Activated CD4-positive, alpha-beta T cell treated with anti-CD3 and anti-CD28 coated beads, Interleukin-2, amount 50 U/mL, for 4 hours (primary cell): ENCODE measurements around the gene ANKRD12.

ENCODE experiments used
- DNase-seq, 2 experiments: peaks; one replicate each; pipeline ENCODE4 v3.0.0-alpha.2; 2020

The ANKRD12 gene

DNA sequence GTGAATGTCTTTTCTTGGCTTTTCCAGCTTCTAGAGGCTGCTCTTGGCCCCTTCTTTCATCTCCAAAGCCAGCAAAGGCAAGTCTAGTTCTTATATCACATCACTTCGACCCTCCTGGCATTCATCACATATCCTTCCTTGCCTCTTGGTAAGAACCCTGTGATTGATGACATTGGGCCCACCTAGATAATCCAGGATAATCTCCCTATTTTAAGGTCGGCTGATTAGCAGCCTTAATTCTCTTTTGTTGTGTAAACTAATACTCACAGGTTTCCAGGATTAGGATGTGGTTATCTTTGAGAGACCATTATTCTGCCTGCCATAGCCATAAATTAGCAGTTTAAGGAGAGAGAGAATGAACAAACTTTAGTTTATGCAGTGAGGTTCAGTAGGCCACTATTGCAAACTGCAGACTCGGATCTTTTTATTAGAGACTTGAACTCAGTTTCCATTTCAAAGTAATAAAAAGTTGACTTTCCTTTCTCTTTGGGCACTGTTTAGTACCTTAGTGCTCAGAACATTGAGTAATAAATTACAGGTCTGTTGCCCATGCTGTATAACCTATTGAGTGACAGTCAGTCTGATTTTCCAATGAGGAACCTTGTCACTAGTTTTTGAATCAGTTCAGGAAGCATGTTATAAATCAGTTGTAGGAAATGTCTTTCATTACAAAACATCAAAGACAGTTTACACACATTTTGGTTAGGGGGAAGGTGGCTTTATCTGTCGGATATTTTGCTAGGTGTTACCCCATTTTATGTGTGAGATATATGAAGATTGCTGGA is 29.6 kb upstream of the ANKRD12 start:
- no peak for DNase-seq

DNA sequence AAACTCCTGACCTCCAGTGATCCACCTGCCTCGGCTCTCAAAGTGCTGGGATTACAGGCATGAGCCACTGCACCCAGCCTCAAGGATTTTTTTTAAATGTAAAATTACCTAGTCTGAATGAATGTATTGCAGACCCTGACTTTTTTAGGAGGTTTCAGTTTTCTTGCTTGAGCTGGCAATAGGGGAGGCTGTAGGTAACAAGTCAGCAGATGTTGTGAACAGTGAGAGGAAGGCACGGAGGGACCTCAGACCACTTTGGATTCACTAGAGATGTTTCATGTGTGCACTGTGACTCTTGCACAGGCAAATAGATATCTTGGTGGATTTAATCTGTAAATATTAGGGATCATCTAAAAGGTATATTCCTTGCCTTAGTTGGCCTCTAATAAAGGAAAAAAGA is 27.7 kb upstream of the ANKRD12 start:
- no peak for DNase-seq

DNA sequence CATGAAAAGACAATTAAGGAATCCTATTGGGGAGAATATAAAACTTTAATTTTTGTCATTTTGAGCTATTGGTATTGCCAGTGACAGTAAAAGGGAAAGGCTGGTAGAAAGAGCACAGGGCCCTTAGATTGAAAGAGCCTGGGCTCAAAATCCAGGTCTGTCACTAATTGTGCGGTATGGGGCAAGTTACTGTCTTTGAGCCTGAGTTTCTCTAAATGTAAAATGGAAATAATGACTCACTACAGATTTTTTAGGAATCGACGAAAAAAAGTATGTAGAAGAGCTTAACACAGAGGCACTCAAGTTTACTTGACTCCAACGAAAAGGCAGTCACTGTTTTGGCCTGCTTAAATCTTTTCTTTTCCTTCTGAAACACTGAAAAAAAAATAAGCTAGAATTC is 27.1 kb upstream of the ANKRD12 start:
- no peak for DNase-seq

DNA sequence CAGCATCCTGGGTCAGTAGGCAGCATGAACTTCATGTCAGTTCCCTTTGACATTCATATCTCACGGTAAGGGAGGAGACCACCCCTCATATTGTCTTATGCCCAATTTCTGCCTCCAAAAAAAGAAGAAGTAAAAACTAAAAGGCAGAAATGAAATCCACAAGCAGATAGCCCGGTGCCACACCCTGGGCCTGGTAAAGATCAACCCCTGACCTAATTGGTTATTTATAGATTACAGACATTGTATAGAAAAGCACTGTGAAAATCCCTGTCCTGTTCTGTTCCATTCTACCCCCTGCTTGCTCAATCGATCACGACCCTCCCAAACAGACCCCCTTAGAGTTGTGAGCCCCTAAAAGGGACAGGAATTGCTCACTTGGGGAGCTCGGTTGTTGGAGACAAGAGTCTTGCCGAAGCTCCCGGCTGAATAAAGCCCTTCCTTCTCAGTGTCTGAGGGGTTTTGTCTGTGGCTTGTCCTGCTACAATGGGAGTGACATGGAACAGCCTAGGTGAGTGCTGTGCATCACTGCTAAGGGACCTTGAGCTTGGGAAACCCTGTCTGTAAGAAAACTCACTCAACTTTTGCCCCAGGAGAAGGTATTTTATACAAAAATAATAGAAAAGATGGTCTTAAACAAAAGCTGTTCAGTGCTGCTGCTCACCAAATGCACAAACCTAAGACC is 23.0 kb upstream of the ANKRD12 start:
- no peak for DNase-seq

DNA sequence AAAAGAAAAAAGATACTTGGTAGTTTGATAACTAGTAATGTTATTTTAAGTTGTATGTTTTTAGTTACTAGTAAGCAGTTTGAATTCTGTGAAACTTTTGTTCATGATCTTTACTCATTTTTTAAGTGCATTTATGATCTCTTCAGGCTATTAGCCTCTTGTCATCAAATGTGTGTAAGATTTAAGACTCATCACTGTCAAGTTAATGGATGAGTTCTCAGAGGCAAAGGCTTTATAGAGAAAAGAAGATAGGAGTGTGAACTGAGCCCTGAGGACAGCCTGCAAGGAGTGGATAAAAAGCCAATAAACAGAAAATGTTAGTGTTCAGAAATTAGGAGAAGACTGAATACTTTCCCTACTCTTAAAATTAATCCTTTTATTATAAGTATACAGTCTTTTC is 20.6 kb upstream of the ANKRD12 start:
- no peak for DNase-seq

DNA sequence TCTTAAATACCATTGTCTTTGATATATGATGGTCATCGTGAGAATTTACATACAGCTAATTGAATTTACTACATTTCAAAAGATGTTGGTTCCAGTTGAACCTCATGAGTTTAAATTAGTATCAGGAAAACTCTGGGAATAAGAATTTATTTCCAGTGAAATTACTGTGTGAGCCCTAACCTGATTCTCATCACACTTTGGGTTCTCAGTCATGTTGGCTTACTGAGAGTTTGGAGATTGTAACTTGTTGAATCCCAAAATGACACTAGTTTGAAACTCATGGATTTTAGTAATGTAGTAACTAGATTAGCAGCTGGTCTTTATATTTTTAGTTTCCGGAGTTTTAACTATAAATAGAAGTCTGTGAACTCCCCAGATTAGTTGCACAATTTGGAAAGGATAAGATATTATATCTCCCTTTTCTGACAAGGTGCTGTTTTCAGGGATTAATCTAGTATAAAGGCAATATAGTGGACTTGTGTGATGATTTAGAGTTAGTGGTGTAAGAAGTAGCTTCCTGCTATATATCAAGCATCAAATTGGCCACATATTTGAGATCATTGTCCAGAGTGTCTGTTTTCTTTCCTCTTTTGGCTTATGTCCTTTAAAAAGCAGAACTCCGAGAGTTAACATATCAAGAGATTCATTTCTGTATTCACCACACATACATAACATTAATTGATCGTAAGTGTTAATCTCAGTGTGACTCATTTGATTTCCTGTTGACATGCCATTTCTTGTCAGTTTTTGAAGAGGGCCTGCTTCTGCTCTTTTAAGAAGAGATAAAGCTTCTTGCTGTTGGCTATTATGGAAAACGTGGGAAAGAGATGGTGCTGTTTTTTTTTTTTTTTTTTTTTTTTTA is 18.4 kb upstream of the ANKRD12 start:
- no peak for DNase-seq

DNA sequence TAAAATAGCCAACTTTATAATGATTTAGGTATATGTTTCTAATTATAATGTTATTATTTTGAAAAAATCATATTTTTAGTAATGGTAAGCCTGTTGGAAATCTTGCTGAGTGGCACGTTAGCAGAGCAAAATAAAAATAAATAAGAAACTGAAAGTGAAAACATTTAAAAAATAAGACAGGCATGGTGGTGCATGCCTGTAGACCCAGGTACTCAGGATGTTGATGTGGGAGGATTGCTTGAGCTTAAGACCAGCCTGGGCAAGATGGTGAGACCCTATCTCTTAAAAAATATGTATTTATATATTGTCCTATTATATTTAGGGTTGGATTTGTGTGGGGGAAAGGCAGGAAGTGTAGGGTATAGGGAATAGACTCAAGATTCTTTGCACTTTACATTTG is 15.8 kb upstream of the ANKRD12 start:
- no peak for DNase-seq

DNA sequence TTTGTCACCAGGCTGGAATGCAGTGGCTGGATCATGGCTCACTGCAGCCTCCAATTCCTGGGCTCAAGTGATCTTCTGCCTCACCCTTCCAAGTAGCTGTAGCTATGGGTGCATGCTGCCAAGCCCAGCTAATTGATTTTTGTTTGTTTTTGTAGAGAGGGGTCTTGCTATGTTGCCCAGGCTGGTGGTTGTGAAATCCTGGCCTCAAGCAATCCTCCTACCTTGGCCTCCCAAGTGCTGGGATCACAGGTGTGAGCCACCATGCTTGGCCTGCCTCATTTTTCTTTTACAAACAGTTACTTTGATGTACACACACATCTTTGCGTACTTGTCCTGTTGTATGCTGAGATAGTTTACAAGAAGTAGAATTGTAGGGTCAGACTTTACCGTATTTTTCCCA is 13.1 kb upstream of the ANKRD12 start:
- no peak for DNase-seq

DNA sequence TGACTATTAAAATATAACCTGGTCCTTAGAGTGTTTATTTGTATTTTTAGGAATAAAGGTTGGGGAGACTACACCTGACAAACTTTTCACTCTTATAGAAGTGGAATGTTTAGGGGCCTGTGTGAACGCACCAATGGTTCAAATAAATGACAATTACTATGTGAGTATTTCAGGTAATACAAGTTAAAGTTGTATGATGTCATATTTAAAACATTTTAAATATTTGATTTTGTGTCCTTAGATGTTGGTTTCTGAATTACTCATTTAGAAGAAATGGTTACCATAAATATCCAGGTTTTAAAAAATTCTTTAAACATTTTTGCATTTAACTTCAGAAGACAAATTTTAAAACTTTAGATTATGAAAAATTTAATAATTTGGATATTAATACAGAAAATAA is 11.8 kb upstream of the ANKRD12 start:
- no peak for DNase-seq

DNA sequence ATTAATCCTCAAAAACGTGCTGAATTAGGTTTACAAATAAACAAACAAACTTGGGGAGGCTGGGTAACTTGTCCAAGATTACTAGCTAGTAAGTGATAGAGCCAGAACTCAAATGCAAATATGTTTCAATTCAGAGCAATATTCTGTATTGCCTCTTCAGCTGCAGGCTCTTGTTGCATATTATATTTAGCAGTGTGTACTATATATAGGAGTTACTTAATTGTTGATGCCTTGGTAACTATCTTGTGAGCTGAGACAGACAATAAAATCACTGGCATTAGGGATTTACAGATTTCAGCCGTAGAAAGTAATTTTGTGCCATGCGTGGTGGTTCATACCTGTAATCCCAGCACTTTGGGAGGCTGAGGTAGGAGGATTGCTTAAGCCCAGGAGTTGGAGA is 10.2 kb upstream of the ANKRD12 start:
- no peak for DNase-seq

DNA sequence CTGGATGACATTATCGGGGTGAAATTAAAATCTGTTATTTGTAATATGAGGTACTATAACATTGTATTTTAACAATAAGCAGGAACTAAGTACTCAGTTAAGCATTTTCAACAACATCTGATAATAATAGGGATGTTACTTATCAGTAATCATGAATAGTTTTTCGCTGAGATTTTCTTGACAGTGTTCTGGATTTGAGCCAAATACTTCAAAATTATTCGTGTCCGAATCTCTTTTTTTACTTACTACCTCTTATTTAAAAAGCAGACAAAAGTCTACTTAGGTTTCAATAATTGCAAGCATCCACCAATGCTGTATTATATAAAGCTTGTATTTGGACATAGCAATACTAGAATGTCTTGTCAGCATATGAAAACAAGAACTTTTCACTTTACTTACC is 6.4 kb upstream of the ANKRD12 start:
- DNase-seq, result no peak

DNA sequence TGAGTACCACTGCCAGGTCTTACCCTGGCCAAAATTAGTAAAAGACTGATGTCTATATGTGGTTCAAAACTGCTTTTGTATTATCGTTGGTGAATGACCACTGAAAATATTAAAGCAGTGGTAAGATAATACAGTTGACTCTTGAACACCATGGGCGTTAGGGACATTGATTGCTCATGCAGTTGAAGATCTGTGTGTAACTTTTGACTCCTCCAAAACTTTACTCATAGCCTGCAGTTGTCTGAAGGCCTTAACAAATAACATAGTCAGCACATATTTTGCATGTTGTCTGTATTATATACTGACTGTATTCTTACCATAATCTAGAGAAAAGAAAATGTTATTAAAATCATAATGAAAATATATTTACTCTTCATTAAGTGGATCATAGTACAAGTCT is 5.8 kb upstream of the ANKRD12 start:
- no peak for DNase-seq

DNA sequence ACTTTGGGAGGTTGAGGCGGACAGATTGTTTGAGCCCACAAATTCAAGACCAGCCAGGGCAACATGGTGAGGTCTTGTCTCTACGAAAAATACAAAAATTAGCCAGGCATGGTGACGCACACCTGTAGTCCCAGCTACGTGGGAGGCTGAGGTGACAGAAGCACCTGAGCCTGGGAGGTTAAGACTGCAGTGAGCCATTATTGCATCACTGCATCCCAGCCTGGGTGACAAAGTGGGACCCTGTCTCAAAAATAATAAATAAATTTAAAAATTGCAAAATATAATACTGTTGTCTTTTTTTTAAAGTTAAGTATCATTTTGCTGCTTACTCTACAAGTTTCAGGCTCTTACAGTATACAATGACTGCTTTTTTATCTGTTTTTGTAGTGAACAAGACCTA is 4.0 kb upstream of the ANKRD12 start:
- no peak for DNase-seq

DNA sequence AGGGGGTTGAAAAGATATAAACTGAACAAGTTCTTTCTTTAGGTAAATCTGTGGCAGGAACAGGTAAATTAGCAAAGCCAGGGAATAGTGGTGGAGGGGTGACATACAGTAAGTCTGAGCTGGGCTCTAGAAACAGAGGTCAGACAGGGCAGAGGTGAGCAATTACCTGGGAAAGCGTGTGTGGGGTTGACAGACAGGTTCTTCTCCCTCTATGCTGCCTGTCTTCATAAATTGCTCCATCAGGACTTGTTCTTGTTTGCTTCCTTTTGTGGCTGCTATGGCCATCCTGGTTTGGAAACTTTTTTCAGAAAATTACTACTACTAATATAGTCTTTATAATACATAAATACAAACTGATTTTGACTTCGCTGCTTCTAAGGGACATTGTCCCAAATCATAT is 3.4 kb upstream of the ANKRD12 start:
- DNase-seq, result no peak

DNA sequence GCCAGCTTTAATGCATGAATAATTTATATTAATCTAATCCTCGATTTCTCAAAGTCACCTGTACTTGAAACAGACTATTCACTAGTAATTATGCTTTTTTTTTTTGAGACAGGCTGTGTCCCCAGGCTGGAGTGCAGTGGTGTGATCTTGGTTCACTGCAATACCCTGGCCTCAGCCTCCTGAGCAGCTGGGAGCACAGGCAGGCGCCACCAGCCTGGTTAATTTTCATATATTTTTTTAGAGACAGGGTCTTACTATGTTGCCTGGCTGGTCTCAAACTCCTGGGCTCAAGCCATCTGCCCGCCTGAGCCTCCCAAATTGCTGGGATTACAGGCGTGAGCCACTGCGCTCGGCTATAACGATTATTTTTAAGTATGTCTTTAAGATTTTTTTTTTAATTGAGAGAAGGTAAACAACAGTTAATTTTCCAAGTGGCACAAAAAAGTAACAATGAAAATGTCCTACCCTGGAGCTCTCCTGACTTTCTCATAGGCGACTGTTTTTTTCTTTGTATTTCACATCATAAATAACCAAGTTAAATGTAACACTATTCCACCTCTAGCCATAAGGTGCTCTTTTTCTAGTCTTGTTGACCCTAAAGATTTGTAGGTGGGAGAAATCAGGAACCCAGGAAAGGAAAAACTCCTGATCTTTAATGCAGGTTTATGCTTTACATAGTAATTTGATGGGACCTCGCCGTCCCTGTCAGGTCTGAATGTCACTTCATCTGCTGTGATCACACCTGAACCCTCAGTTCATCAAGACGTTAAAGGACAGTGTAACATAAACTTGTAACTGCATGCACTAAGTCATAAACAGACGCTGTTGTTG is 1.3 kb upstream of the ANKRD12 start:
- no peak for DNase-seq

DNA sequence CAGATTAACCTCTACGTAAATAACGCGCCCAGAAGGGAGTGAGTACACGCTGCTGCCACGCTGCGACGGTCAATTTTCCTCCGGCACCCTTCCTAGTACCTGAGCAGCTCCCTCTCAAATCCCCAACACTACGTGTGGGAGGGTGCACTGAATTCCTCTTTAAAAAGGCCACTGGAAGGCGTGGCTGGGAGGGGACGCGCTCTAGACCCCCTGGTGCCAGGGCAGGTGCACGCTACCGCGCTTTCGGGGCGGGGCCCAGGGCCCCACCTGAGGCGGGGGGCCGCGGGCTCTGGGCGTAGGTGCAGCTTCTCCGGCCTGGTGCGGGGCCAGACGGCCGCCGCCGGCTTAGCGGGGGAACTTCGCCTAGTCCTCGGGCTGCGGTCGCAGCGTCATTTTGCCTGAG is 668 bp upstream of the ANKRD12 start:
- peak in 1 of 2 experiments; percentile 29 for DNase-seq

DNA sequence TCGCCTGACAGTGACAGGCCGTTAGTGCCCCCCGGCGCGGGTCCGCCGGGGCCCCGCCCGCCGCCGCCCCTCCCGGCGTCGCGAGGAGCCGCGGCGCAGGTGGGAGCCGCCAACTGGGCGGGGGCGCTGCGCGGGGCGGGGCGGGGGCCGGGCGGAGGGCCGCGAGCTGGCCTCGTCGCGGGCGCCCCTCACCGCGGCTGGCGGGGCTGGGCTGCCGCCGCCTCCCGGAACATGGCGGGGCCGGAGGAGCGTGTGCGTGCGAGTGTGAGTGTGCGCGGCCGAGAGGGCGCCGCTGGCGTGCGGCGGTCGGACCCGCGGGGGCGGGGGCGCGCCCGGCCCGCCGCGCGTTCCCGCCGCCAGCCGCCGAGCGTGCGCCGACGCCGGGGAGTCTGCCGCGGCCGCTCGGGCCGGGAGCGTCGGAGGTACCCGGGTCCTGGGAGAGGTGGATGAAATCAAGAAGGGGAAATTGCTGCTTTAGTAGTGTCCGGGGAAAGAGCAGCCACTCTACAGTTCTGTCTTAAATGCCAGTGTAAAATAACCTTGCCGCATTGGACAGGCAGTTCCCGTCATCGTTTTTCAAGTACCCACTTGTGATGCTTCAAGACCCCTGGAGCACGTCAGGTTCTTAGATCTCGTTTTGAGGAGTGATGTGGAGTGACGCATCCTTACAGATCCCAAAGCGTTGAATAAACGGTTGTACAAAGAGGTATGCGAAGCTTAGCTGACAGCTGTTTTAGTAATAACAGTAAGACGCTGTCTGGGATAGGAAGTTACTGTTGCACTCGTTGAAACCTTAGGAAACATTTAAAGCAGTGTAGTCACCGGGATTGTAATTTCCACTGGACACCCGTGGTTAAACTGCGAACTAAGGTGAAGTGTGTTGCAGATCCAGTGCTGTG is 836 bp downstream of the ANKRD12 start:
- DNase-seq, result peak; percentile 52 to 53

DNA sequence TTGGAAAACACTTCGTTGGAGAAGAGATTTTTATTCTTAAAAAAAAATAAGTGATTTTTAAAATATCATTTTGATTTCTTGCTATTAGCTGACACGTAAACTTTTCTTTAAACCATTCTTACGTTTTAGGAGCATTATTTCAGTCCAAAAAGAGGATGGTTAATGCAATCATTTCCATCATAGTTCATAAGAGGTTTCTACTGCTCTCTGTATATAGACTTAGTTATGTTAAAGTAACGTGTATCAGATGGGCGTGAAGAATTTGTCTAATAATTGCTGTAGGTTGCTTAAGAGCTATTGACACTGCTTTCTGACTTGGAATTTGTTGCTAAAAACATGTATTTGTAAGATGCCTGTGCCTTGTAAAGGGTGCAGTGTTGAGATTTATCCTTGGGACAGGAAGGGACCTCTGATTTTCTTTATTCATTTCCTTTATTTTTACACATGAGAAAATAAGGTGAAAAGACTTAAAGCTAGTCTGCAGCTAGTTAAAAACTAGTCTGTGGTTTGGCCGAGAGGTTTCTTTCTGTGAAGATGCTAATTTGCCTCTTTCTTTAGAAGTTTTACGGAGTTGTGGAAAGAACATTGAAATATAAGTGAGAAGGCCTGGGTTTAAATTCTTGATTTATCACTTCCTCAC is 2.9 kb downstream of the ANKRD12 start:
- no peak for DNase-seq

DNA sequence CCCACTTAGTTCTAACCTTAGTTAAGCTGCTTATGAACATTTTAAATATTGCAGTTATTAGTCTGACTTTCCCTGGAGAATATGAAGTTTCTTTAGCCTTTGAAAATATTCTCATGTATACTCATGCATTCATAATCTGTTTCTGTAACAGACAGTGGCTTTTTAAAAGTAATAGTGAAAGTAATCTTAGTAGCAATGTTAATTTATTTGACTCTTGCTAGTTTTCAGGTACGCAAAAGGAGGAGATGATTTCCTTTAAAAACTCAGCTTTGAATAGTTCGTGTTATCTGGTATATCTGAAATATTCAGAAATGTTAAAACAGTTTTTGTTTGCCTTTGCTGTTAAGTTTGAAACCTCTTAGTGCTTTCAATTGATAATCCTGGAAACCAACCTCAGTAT is 3.8 kb downstream of the ANKRD12 start:
- DNase-seq, result no peak

DNA sequence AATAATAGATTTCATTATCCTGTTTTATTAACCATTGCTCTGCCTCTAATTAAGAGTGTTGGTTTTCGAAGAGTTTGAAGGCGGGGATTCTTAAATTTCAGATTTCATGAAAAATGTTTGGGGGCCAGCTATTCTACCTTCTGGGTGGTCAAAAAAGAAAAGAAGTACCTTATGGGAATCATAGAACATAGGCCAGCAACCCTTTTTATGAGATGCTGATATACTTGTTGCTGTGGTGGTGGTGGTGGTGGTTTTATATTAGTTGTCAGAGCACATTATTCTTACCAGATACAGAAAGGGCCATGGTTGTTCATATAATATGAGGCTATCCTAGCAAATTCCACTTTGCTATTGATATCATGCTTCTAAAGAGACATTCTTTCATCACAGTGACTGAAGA is 4.4 kb downstream of the ANKRD12 start:
- no peak for DNase-seq

DNA sequence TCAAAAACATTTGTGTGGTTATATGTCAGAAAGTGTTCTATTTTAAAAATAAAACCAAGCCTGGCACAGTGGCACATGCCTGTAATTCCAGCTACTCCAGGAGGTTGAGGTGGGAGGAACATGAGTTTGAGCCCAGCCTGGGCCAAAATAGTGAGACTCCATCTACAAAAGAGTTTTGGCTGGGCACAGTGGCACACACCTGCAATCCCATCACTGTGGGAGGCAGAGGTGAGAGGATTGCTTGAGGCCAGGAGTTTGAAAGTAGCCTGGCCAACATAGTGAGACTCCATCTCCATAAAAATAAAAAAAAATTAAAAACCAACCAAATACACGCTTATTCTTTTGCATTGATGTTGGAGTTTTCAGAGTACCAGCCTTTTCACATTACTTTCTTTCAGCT is 9.6 kb downstream of the ANKRD12 start:
- no peak for DNase-seq
